SU-DHL-6 (cell line): ENCODE measurements around the gene MXD4.

Experiments
- H2AFZ ChIP-seq: fragments of 200-600 bp; sonication (generic); 2 replicates; pipeline ENCODE4 v1.6.1; 2014; ENCODE audit warnings: low read depth, mild to moderate bottlenecking, moderate library complexity, mixed read lengths, antibody characterized with exemption, low read length; ENCODE audit not compliant: severe bottlenecking
- H3F3A ChIP-seq: fragments of 200-600 bp; shearing (Covaris generic); 2 replicates; pipeline ENCODE4 v1.6.0; 2016; ENCODE audit warnings: antibody characterized with exemption, mild to moderate bottlenecking; ENCODE audit not compliant: insufficient read depth
- H3K27ac ChIP-seq: fragments of 200-600 bp; sonication (generic); 2 replicates; pipeline ENCODE4 v1.5.1; 2016; ENCODE audit warnings: low read depth, mild to moderate bottlenecking, low read length, moderate library complexity, mixed read lengths
- H3K27me3 ChIP-seq: fragments of 200-600 bp; sonication (generic), shearing (Covaris generic); 2 replicates; pipeline ENCODE4 v1.6.0; 2014; ENCODE audit warnings: mild to moderate bottlenecking, low read length
- H3K36me3 ChIP-seq: fragments of 200-600 bp; sonication (generic); 2 replicates; pipeline ENCODE4 v1.6.1; 2014; ENCODE audit warnings: mild to moderate bottlenecking, low read length, mixed read lengths
- H3K4me2 ChIP-seq: fragments of 300-600, 200-600 bp; shearing (Covaris generic), sonication (generic); 2 replicates; pipeline ENCODE4 v1.6.0; 2014; ENCODE audit warnings: low read length, low read depth, mild to moderate bottlenecking; ENCODE audit not compliant: poor library complexity, severe bottlenecking
- H3K4me3 ChIP-seq: fragments of 200-600 bp; sonication (generic); 2 replicates; pipeline ENCODE4 v1.5.1; 2014; ENCODE audit warnings: antibody characterized with exemption, low read length, mild to moderate bottlenecking, mixed read lengths; ENCODE audit not compliant: insufficient read depth, poor library complexity, severe bottlenecking
- H3K79me2 ChIP-seq: fragments of 200-600 bp; sonication (generic); 2 replicates; pipeline ENCODE4 v1.6.1; 2014; ENCODE audit warnings: mild to moderate bottlenecking, low read length, moderate library complexity; ENCODE audit not compliant: insufficient read depth
- H3K9ac ChIP-seq: fragments of 200-600 bp; sonication (generic); 2 replicates; pipeline ENCODE4 v1.7.0; 2014; ENCODE audit warnings: mild to moderate bottlenecking, low read length
- H3K9me2 ChIP-seq: fragments of 200-600 bp; sonication (generic); replicated peaks from 2 replicates; pipeline ENCODE4 v1.6.1; 2014; ENCODE audit warnings: low read length; ENCODE audit not compliant: insufficient read depth
- H3K9me3 ChIP-seq: fragments of 200-600 bp; sonication (generic); 2 replicates; pipeline ENCODE4 v1.6.1; 2014; ENCODE audit warnings: low read length, mixed read lengths; ENCODE audit not compliant: insufficient read depth
- H4K20me1 ChIP-seq: fragments of 200-600 bp; sonication (generic); 2 replicates; pipeline ENCODE4 v1.6.1; 2014; ENCODE audit warnings: low read depth, mild to moderate bottlenecking, antibody characterized with exemption, low read length, moderate library complexity, mixed read lengths
- EZH2phosphoT487 ChIP-seq: fragments of 200-600 bp; sonication (generic), shearing (Covaris generic); conservative IDR thresholded peaks from 2 replicates; pipeline ENCODE4 v1.6.1; 2018; ENCODE audit warnings: mild to moderate bottlenecking, antibody characterized with exemption, low read length, moderate library complexity, mixed read lengths
- TF ChIP-seq, protein P1 (sequence below): fragments of 200-600 bp; sonication (generic); IDR thresholded peaks from one replicate; pipeline ENCODE4 v1.5.1; 2017; ENCODE audit warnings: antibody characterized with exemption, mild to moderate bottlenecking, low read length, moderate library complexity; ENCODE audit not compliant: insufficient read depth, poor library complexity, severe bottlenecking

The MXD4 gene

DNA sequence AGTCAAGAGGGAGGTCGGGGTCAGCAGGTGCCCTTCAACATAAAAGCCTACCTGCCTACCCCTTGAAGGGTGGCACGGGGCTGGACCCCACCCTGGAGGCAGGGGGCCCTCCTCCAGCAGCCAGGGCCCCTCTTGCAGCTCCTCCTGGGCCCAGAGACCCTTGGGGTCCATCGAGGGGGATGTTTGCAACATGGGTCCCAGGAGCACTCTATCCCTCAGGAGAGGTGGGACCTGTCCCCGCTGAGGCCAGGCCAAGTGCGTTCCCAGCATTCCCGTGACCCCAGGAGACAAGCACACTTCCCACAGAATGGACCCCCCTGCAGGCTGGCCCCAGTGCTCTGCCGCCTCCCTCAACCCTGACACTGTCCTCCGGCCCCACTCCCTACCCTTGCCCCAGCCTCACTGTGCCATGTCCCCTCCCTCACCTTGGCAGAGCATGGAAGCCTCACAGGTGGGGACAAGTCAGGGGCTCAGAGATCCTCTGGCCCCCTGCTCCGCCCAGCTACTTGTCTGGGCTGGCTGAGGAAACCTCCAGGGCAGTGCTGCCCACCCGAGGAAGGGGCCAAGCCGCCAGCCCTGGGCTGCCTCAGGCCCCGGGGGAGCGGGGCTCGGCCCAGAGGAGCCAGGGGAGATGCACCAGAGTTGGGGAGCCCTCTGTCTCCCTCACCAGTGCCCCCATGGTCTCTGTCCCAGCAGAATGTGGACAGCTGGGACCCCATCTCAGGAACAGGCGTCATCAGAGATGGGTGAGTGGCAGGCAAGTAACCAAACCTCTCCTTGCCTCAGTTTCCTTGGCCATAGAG lies 2.2 kb downstream of the MXD4 start:
- H3K79me2 ChIP-seq: no peaks in the 10 kb centered on the region
- no peaks in the 10 kb centered on the region for H3K9me2 ChIP-seq
- H3K36me3 ChIP-seq: no peaks in the 10 kb centered on the region
- no peaks in the 10 kb centered on the region for H3F3A ChIP-seq
- H3K27me3 ChIP-seq: no peaks in the 10 kb centered on the region
- no peak overlapping the region for H3K4me2 ChIP-seq
- TF ChIP-seq, protein P1, sequence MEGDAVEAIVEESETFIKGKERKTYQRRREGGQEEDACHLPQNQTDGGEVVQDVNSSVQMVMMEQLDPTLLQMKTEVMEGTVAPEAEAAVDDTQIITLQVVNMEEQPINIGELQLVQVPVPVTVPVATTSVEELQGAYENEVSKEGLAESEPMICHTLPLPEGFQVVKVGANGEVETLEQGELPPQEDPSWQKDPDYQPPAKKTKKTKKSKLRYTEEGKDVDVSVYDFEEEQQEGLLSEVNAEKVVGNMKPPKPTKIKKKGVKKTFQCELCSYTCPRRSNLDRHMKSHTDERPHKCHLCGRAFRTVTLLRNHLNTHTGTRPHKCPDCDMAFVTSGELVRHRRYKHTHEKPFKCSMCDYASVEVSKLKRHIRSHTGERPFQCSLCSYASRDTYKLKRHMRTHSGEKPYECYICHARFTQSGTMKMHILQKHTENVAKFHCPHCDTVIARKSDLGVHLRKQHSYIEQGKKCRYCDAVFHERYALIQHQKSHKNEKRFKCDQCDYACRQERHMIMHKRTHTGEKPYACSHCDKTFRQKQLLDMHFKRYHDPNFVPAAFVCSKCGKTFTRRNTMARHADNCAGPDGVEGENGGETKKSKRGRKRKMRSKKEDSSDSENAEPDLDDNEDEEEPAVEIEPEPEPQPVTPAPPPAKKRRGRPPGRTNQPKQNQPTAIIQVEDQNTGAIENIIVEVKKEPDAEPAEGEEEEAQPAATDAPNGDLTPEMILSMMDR: no peak
- H3K27ac ChIP-seq: no peak overlapping the region
- H3K9ac ChIP-seq: no peak overlapping the region
- no peaks in the 10 kb centered on the region for H4K20me1 ChIP-seq
- no peaks in the 10 kb centered on the region for H3K9me3 ChIP-seq
- no peak overlapping the region for H2AFZ ChIP-seq
- H3K4me3 ChIP-seq: no peak overlapping the region

GRCh38 chr4:2259036-2259540 lies 2.8 kb downstream of the MXD4 start:
- Histone ChIP-seq H3K27ac (no peak overlapping the region), H4K20me1 (no peaks in the 10 kb centered on the region), H3F3A (no peaks in the 10 kb centered on the region), H3K4me2 (no peak overlapping the region), H3K9me2 (no peaks in the 10 kb centered on the region), H3K79me2 (no peaks in the 10 kb centered on the region), H3K27me3 (no peaks in the 10 kb centered on the region), H3K9ac (no peak overlapping the region), H2AFZ (no peak overlapping the region), H3K9me3 (no peaks in the 10 kb centered on the region), H3K36me3 (no peaks in the 10 kb centered on the region), H3K4me3 (no peak overlapping the region)
- TF ChIP-seq EZH2phosphoT487: no peak
- TF ChIP-seq, protein P1: no peak

DNA sequence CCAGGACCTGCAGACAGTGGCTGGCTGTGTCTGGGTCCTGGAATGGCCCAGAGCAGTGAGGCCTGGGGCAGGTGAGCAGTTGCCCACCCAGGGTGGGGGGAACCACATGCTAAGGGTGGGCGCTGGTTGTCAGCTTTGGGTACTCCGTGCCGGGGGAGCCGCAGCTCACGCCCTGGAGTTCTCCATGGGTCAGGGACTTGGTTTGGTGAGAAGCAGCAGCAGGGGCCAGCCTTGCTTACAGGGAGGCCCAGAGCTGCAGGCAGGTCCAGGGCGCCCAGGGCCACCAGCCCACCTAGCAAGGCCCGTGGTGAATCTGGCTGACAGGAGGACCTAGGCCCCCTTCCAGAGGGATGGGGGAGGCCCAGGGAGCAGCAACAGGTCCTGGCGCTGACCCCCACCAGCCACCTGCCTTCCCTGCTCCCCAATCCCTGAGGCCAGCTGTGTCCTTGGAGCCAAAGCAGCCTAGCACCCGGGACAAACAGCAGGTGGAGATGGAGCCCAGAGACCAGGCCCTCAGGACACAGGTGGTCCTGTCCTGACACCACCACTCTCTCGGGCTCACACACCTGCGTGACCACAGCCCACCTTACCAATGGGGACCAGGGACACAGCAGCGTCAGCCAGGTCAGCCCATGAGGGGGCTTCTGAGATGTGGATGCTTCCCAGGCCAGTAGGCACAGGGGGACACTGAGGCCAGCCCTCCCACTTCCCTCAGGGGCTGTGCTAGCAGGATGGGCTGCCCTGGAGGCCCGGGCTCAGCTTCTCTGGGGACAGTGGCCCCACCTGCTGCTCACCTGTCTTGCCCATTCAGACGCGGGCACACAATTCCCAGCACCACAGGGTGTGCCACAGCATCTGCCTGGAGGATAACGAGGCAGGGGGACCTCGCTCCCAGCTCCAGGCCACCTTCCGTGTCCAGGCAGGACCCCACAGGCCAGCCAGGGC lies 3.5 kb downstream of the MXD4 start:
- no peak overlapping the region for H3K27ac ChIP-seq
- H3K9me2 ChIP-seq: no peaks in the 10 kb centered on the region
- no peaks in the 10 kb centered on the region for H3K36me3 ChIP-seq
- H3K27me3 ChIP-seq: no peaks in the 10 kb centered on the region
- no peaks in the 10 kb centered on the region for H3K9me3 ChIP-seq
- H3K9ac ChIP-seq: no peak overlapping the region
- TF ChIP-seq EZH2phosphoT487: no peak
- TF ChIP-seq, protein P1: no peak
- no peak overlapping the region for H3K4me3 ChIP-seq
- no peaks in the 10 kb centered on the region for H3F3A ChIP-seq
- no peaks in the 10 kb centered on the region for H4K20me1 ChIP-seq
- no peak overlapping the region for H3K4me2 ChIP-seq
- H3K79me2 ChIP-seq: no peaks in the 10 kb centered on the region
- no peak overlapping the region for H2AFZ ChIP-seq
